Right lung (tissue), 5 donors: ENCODE data around the gene TBC1D7. TPM values are rescaled to one million over a fixed set of nuclear protein-coding genes. Genes with fewer than 3 reads are reported as not detected.
"Not testable (repeated sequence)": the region's sequence is repeated elsewhere in the genome, so short reads cannot be mapped to it uniquely, and the experiment has no call there.

Experiments used
- DNase-seq, 2 donors: peaks; one replicate each; pipeline ENCODE4 v3.0.0-alpha.2; 2013
- polyA plus RNA-seq, 5 donors: library from polyadenylated mRNA; unstranded; fragments of 120-200 nt; gene quantifications; one replicate each; pipeline versions ENCODE4 v1.2.1 to v1.2.3, GENCODE V29; 2013; ENCODE audit warnings: inconsistent platforms in 1 of 5, low replicate concordance in 1 of 5; ENCODE audit not compliant: insufficient read length in 5 of 5, insufficient read depth in 1 of 5

TBC1D7 gene
- polyA plus RNA-seq, 5 donors: 23.2 to 40.4 (median 33.7) TPM

DNA sequence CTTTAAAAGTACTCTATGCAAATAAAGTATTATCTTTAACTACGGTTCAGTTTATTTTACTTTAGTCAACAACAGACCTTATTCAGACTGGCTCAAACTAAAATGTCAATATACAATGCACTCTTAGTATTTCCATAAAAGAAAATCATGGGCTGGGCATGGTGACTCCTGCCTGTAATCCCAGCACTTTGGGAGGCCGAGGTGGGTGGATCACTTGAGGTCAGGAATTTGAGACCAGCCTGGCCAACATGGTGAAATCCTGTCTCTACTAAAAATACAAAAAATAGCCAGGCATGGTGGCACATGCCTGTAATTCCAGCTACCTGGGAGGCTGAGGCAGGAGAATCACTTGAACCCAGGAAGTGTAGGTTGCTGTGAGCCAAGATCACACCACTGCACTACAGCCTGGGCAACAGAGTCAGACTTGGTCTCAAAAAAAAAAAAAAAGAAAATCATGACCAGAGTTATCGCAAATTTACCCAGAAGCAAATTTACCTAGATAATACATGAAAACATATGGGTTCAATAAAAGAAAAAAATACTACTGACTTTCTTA lies 2.2 kb downstream of the TBC1D7 start:
- DNase-seq: not testable (repeated sequence)

DNA sequence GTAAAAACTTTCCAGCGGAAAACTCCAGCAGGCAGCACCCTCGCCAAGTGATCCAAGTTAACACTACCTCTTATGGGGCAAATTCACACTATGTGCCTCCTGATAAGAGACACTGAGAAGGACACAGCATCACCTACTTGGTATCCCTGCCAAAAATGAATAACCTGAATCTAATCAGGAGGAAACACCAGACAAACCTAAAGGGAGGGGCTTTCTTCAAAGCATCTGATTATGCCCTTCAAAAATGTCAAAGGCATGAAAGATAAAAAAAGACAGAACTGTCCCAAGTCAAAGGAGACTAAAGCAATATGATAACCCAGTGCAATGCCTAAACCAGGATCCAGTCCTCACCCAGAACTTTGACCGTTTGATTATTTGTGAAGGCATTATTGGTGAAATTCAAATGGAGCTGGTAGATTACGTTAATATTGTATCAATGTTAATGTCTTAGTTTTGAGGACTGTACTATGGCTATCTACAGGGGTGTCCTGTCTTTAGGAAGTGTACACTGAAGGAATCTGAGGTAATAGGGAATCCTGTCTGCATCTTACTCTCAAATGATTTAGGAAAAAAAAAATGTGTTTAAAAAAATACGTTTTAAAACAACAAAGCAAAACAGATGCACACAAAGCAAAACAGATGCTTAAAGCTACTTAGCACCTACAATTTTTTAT lies 8.3 kb downstream of the TBC1D7 start:
- no peak for DNase-seq

DNA sequence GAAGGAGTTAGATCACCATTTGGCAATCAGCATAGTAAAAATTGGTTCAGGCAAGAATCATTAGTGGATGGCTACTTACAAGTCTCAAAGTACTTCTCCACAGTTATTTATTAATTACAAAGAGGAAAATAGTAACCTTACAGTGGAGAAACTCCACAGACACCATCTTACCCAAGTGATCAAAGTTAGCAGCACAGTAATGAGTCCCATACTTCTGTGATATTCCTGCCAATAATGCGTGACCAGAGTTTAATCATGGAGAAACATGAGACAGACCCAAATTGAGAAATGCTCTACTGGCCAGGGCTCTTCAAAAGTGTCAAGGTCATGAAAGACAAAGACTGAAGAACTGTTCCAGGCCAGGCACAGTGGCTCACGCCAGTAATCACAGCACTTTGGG lies 9.5 kb downstream of the TBC1D7 start:
- DNase-seq: no peak

DNA sequence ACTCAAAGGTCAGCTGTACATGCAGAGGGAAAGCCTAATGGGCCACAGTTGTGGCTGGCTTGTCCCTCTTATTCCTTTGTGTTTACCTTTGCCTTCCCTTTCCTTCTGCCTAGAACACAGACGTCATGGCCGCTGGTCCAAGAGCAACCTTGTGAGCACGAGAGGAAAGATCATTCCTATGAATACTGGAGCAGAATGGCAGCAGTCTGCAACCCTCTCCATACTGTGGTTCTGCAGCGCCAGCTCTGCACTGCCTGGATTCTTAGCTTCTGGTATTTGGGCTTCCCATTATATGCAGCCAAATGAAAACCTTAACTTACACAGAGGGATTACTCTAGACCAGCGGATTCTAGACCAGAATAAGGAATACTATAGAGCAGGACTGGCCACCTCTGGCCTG lies 12.4 kb downstream of the TBC1D7 start:
- DNase-seq: no peak

DNA sequence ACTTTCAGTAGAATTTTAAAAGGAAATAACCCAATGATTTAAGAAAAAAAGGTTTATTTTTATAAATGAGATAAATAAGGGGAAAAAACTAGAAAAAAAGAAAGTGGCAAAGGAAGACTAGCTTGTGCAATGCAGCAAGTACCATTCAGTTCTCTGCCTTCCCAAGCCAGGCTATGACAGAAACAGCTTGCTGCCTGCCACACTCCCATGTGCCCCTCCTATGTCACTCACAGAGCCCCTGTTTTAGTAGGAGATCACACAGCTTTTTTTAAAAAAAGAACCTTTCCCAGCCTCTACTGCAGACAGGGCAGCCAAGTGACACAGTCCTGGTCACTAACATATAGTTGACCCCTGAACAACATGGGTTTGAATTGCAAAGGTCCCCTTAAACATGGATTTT lies 13.5 kb downstream of the TBC1D7 start:
- DNase-seq: no peak

DNA sequence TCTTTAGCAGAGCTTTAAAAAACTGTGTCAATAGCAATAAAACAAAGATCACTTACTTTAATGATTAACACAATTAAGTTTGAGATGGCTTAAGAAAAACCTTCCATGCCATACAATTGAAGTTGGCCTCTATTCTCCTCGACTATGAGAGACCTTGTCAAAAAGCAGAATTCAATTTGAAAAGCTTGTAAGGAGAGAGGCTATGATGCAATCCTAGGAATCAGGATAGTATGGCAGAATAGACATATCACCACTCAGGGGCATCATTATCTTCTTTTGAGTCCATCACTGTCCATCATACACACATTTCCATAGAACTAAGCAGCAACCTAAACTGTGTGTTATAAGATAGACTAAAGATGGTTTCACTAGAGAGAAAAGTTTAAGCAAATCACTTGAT lies 17.2 kb downstream of the TBC1D7 start:
- DNase-seq: no peak

DNA sequence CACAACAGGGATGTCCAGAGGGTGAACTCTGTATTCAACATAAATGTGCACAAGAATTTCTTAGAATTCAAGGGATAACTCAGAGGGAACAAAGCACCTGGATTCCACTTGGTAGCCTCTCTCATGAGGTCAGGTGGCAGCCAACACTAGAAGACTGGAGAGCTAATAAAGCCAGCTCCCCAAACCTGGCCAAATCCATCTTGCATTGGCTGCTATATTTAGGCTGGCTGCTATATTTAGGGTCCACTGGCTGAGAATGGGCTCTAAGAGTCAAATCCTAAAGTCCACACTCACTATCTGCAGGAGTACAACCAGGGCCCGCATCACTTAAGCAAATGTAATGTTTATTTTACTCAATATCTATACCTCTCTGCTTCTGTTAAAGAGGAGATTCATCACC lies 20.0 kb downstream of the TBC1D7 start:
- DNase-seq: no peak

DNA sequence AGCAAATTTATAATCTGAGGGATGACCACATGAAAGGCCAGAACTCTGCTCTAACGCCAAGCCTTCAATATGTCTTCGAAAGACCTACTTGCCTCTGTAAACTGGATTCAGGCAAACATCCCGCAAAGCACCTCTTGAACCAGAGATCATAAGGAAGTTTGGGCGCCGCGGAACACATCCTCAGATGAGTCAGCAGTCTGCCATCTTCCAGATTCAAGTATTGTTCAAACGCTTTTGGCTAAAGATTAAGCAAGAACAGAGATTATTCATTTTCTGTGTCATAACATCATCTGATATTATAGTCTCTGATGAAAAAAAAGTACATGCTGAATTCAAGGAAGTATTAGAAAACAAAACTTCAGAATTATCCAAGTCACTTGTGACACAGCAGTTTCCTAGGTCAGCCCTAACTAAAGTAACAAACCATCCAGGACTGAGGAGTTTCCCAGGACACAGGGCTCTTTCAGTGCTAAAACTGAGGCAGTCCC lies 20.8 kb downstream of the TBC1D7 start:
- no peak for DNase-seq

DNA sequence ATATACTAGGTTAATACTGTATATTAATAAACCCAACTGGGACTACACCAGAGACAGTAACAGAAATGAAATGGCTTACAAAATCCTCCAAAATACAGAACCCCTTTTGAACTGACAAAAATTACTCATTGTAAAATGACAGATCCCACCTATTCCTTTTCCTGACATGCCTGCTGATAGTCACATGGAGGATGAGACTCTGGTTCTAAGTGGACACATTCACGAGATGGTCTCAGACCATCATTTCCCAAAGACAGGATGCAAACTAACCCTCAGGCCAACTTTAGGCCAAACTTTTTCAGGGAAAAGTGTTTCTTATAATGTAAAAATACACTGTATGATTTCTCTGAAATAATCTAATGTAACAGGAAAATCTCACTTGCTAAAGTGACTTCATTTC lies 22.5 kb downstream of the TBC1D7 start:
- DNase-seq: no peak

DNA sequence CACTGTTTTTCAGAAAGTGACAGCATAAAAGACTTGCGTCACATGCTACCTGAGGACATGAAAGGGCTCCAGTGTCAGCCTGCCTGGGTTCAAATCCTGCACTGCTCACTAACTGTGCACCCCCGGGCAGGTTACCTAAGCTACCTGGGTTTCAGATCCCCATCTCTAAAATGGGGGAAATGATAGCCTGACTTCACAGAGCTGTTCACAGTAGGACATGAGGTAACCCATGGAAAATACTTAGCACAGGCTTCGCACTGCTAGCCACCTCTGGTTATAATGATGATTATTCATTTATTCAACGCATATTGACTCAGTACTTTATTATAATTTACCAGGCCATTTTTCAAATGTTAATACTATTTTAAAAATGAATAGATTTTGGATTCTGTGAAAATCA lies 23.0 kb downstream of the TBC1D7 start:
- DNase-seq: no peak

DNA sequence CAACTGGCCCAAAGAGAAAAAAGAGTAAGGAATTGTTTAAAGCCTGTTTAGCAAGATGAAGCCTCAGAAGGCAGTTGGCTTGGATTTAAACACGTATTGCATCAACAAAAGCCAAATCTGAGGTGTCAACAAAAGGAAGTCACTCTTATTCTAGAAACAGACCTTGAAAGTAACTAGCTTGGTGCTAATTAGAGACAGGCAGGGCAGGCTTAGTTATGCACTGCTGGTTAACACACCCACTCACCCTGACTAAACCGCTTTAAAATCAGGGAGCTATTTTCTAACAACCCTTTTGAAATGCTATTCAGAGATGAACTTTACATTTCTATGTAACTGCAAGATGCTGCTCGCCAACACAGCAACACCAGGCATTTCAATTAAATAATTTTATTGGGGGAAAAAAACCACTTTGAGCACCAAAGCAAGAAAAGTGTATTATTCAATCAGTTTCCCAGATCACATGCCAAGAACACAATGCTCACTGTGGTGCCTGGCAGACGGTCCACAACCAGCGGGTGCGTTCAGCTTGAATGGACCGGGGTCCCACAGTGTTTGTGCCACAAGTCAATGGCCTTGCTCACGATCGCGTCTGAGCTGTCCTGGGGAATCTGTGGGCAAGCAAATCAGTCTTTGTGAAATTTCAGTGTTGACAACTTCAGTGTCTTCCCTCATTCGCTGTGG lies 23.6 kb downstream of the TBC1D7 start:
- no peak for DNase-seq

DNA sequence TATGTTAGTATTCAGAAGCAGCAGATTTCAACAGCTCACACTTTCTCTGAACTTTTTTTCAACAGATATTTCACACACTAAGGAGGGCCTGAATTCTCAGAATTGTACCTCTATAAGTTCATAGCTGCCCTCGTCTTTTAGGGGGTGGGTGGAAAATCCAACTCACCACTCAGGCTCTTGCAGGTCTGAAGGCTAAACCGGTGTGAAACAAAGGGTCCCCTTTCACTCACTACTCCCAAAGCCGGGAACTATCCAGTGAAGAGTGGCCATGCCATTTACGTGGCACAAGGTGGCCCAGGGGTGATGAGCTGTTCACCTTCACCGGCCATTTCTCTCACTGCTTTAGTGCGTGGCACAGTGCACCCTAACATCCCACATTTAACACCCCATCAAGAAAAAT lies 24.2 kb downstream of the TBC1D7 start:
- no peak for DNase-seq

DNA sequence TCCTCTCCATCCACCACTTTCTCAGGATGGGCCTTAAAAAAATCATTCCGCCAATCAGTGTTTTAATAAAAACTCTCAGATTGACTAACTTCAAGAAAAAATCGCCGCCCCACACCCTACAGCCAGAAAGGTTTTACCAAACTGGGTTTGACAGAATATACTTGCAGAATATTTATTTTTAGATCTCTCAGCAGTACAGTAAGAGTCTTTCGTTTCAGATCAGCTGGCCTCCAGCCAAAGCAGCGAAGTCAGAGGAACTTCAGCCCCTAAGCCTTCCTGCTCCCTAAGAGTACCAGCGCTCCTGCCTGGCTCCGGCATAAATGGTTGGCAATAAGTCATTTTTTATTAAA lies 24.7 kb downstream of the TBC1D7 start:
- DNase-seq: peak; percentile 79

DNA sequence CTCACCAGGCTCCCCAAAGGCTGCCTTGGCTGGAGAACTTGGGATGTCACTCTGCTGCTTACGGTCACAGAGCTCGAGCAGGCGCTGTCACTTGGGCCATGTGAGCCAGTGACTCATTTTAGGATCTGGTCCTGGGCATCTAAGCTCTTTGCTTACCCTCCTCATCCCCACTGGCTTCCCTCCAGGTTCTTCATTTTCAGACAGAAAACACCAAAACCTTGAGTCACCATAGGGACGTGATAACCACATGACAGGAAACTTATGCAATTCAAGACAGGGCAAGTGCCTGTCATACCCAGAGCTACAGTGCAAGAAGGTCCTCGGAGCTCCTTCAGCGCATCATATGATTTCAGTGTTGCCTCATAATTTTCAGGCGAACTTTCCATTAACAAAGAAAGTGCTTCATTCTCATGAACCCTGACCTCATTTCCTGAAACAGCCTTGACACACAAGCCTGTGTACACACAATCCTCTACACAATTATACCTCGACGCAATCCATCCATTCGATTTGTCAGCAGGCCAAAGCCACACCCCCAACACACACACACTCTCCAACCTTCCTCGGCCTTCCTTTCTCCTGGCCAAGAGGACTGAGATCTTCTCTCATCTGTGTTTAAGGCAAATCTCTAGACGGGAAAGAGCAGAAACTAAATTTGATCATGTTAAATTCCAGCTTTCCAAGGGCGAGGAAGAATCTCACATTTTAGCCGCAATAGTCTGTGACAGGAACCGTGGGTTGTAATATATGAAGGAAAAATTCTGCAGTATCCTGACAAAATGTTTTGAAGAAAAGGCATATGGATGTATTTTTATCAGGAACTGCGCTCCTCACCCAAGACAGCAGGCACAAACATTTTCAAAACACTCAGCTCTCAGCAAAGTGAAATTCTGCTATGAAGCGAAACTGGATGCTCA lies 25.3 kb downstream of the TBC1D7 start:
- DNase-seq: peak; percentile 29 to 31

DNA sequence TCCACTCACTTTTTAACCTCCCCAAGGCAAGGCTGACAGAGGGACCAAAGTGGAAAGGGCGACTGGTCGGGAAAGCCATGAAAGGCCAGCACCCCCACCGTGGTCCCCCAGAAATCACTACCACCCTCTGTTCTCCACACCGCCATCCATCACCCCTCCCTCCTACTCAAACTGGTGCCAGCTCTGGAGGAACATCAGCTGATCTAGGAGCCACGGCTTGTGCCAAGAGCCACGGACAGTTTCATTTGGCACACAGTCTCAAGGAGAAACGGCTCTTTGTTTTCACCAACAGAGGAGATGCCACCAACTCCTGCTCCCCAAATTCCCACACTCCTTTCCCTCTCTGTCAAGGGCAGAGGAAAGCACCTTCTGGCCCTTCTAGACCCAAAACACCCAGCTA lies 26.0 kb downstream of the TBC1D7 start:
- no peak for DNase-seq

DNA sequence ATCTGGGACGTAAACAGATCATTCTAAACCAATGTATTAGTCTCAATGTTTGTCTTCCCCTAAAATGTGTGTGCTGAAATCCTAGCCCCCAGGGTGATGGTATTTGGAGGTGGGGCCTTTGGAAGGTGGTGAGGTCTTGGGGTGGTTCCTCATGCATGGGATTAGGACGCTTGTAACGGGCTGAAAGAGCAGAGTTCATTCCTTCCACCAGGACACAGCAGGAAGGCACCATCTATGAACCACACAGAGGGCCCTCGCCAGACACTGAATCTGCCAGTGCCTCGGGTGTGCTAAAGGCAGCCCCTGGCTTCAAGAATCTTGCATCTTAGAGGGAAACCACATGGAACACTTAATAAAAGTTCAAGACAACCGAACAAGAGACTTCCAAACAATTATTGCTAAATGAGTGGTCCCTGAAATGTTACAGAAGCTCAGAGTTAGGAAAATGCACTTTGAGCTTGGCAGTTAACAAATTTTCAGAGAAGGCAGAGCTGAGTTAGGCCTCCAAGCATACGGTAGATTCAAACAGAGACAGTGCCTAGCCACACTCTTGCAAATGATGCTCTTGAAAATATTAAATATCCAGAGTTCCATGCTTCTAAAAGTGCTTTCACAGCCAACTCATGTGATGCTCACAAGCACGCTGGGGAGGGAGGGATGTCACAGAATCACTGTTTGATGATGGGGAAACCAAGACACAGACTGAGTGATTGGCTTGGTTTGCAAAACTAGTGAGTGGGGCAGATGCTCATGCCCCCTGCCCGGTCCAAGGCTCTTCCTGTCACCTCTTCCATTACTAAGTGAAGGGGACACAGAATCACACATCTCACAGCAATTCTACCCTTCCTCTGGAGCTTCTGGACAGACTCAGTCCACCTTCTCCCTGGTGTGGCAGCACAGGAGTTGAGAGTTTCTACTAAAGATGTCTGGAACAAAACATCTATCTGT lies 27.4 kb downstream of the TBC1D7 start:
- DNase-seq: no peak

DNA sequence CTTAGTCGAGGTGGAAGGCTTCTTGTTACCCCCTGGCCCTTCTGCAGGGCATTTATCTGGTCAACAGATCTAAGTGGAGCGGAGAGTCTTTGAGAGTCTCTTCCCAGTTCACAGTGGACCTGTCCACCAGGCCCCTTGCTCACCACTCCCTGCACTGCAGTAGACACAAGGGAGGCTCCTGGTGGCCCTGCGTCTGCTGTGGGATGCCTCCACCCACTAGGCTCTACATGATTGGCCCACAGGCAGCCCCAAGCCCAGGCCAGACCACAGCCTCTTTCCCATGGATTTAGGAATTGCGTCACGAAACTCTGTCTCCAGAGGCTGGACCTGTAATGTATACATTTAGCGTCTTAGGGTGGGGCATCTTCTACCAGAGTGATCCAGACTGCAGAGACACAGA lies 28.4 kb downstream of the TBC1D7 start:
- DNase-seq: no peak

DNA sequence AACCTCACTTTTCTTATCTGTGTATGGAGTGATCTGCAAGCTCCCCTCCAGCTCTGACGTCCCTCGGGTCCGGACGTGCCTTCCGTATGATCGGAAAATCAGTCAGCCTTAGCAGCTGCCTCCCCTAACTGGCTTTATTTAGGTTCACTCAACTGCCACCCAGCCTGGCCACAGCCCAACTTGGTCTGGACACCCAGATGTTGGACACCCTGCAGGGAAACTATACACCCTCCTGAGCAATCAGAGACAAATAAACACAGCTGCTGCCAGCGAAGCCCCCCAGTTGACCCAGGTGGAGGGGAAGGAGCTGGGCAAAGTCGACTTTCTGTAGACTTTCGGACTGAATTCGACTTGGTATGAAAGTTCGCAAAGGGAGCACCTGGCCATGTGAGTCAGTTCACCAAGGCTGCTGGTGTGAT lies 28.9 kb downstream of the TBC1D7 start:
- no peak for DNase-seq

DNA sequence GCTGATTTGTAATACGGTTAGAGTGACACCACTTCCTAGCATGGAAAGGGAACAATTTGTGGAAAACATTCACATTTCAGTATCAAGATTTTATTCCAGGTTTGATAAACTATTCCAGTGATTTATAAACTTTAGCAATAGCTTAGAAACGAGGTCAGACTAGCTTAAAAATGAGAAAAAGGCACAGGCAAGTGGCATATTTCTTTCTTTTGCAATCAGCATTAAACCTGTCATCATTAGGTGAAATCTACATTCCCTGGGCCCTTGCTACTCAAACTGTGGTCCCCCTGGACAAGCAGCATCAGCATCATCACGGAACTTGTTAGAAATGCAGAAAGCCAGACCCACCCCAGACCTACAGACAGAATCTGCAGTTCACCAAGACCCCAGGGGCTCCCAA lies 29.9 kb downstream of the TBC1D7 start:
- DNase-seq: no peak

DNA sequence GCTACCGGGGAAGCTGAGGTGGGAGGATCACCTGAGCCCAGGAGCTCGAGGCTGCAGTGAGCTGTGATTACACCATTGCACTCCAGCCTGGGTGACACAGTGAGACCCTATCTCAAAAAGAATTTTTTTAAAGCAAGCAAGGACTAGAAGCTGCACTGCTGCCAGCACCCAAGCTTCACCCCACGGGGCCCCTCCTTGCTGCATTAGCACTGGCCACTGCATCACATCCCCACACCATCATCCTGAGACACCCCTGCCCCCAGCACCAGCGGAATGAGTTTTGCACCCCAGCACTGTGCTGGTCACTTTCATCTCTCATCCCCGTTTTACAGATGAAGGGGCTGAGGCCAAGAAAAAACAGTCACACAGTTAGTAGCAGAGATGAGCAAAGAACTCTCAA lies 30.9 kb downstream of the TBC1D7 start:
- DNase-seq: no peak

DNA sequence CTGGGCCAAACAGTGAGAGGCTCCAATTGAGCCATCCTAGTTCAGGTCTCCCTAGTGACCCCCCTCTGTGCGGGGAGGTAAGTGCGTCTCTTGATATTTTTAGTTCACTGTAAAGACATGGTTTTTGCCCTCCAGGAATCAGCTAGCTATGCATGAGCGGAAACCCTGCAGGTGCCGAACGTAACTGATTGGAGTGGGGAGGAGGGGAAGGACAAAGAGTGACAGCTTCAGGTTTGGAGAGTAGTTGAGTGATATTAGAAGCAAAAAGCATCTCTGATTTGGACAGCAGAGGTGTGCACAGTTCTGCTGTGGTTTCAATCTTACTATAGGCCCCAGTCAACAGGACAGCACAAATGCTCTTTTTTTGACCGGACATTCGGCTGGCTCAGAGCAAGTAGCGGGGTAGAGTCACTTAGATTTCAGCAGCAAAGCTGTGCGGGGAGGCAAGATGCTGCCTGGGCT lies 31.8 kb downstream of the TBC1D7 start:
- DNase-seq: no peak
